HepG2 (cell line): ENCODE measurements around the gene GPS1. TPM values are rescaled to one million over a fixed set of nuclear protein-coding genes. Genes with fewer than 3 reads are reported as not detected.
A peak's percentile ranks its signal among the peaks of the same experiment; 100 is the strongest.

Source experiments
- ATF7 ChIP-seq, 2 experiments: fragments of 450-650 bp in 1 of 2; sonication (generic) in 1 of 2; formaldehyde crosslinking in 1 of 2; IDR thresholded peaks; 2 replicates each; pipeline versions ENCODE4 v1.4.0 to v1.6.1; 2016 to 2020; ENCODE audit warnings: antibody characterized with exemption in 1 of 2, mild to moderate bottlenecking in 1 of 2, missing genetic modification reagents in 1 of 2
- CBX5 ChIP-seq: sonication (generic); formaldehyde crosslinking; IDR thresholded peaks from 2 replicates; pipeline ENCODE4 v1.4.0; 2020; ENCODE audit warnings: missing genetic modification reagents, borderline replicate concordance
- CENPX ChIP-seq: sonication (generic); formaldehyde crosslinking; IDR thresholded peaks from 2 replicates; pipeline ENCODE4 v1.9.0; 2021; ENCODE audit warnings: mild to moderate bottlenecking, missing genetic modification reagents, moderate library complexity
- EED ChIP-seq: sonication (generic); formaldehyde crosslinking; IDR thresholded peaks from 2 replicates; pipeline ENCODE4 v1.5.0; 2020; ENCODE audit warnings: mild to moderate bottlenecking, missing genetic modification reagents
- GTF2F1 ChIP-seq: fragments of 150-350 bp; IDR thresholded peaks from 2 replicates; pipeline ENCODE4 v1.6.1; 2014; ENCODE audit warnings: low read length
- HNRNPLL ChIP-seq: fragments of 200-400 bp; formaldehyde crosslinking; IDR thresholded peaks from 2 replicates; pipeline ENCODE4 v1.6.1; 2017; ENCODE audit warnings: mild to moderate bottlenecking, low read depth, low read length; ENCODE audit not compliant: poor library complexity, severe bottlenecking
- HOXA9 ChIP-seq: sonication (generic); formaldehyde crosslinking; IDR thresholded peaks from 2 replicates; pipeline ENCODE4 v1.8.1; 2022; ENCODE audit warnings: missing genetic modification reagents, mild to moderate bottlenecking, moderate library complexity, borderline replicate concordance
- NCOA1 ChIP-seq: sonication (generic); formaldehyde crosslinking; IDR thresholded peaks from 2 replicates; pipeline ENCODE4 v1.9.0; 2021; ENCODE audit warnings: missing genetic modification reagents
- PAF1 ChIP-seq: IDR thresholded peaks from 2 replicates; pipeline ENCODE4 v1.6.1; 2016; ENCODE audit warnings: missing genetic modification reagents, missing compliant biosample characterization
- PHF20 ChIP-seq: sonication (generic); formaldehyde crosslinking; IDR thresholded peaks from 2 replicates; pipeline ENCODE4 v1.5.0; 2020; ENCODE audit warnings: mild to moderate bottlenecking, missing genetic modification reagents
- TMF1 ChIP-seq: sonication (generic); formaldehyde crosslinking; IDR thresholded peaks from 2 replicates; pipeline ENCODE4 v1.8.1; 2022; ENCODE audit warnings: low read depth, missing genetic modification reagents
- TOPORS ChIP-seq: sonication (generic); formaldehyde crosslinking; IDR thresholded peaks from 2 replicates; pipeline ENCODE4 v1.8.0; 2023; ENCODE audit warnings: mild to moderate bottlenecking, missing genetic modification reagents
- ZBTB20 ChIP-seq: sonication (generic); formaldehyde crosslinking; IDR thresholded peaks from 2 replicates; pipeline ENCODE4 v1.8.1; 2023; ENCODE audit warnings: missing genetic modification reagents, low read depth, mild to moderate bottlenecking, borderline replicate concordance
- ZFY ChIP-seq: sonication (generic); formaldehyde crosslinking; IDR thresholded peaks from 2 replicates; pipeline ENCODE4 v1.4.0; 2020; ENCODE audit warnings: missing genetic modification reagents
- ZKSCAN1 ChIP-seq: fragments of 150-350 bp; IDR thresholded peaks from 2 replicates; pipeline ENCODE4 v1.6.1; 2014; ENCODE audit warnings: low read length
- ZNF431 ChIP-seq: sonication (generic); formaldehyde crosslinking; IDR thresholded peaks from 2 replicates; pipeline ENCODE4 v1.9.0; 2022; ENCODE audit warnings: missing genetic modification reagents, low read depth, mild to moderate bottlenecking, borderline replicate concordance
- ZNF569 ChIP-seq: sonication (generic); formaldehyde crosslinking; IDR thresholded peaks from 2 replicates; pipeline ENCODE4 v1.5.0; 2020; ENCODE audit warnings: mild to moderate bottlenecking, missing genetic modification reagents, moderate library complexity, borderline replicate concordance
- ZNF703 ChIP-seq: sonication (generic); formaldehyde crosslinking; IDR thresholded peaks from 2 replicates; pipeline ENCODE4 v1.5.1; 2020; ENCODE audit warnings: missing genetic modification reagents, mild to moderate bottlenecking, moderate library complexity, borderline replicate concordance
- ZNF788 ChIP-seq: sonication (generic); formaldehyde crosslinking; IDR thresholded peaks from 2 replicates; pipeline ENCODE4 v1.5.0; 2020; ENCODE audit warnings: mild to moderate bottlenecking, missing genetic modification reagents, borderline replicate concordance
- ZNF841 ChIP-seq: sonication (generic); formaldehyde crosslinking; IDR thresholded peaks from 2 replicates; pipeline ENCODE4 v1.8.1; 2023; ENCODE audit warnings: missing genetic modification reagents, borderline replicate concordance
- ZXDC ChIP-seq: sonication (generic); formaldehyde crosslinking; IDR thresholded peaks from 2 replicates; pipeline ENCODE4 v1.5.0; 2020; ENCODE audit warnings: mild to moderate bottlenecking, missing genetic modification reagents
- polyA plus RNA-seq, 8 experiments: library from polyadenylated mRNA; depleted of rRNA in 3 of 8; stranded (reverse) in 7 of 8; unstranded in 1 of 8; fragments of >200 nt; fragmentation: Illumina TruSeq in 4 of 8; extraction: Trizol in 4 of 8; gene quantifications; 2 replicates each; pipeline versions ENCODE4 v1.2.1 to v1.2.3, GENCODE V29; 2011 to 2016; ENCODE audit warnings: low read depth in 4 of 8, missing spikeins in 1 of 8, mixed read lengths in 1 of 8; ENCODE audit not compliant: insufficient read depth in 1 of 8
- total RNA-seq, 5 experiments: library from RNA; depleted of rRNA; stranded (reverse); fragments of >200 nt; fragmentation: Illumina TruSeq; extraction: Trizol; gene quantifications; 2 replicates each; pipeline ENCODE4 v1.2.3, GENCODE V29; 2016; ENCODE audit warnings: low read depth in 1 of 5
- TF ChIP-seq, protein P1 (sequence below): sonication (generic); formaldehyde crosslinking; IDR thresholded peaks from 2 replicates; pipeline ENCODE4 v1.5.0; 2020; ENCODE audit warnings: mild to moderate bottlenecking, missing genetic modification reagents
- TF ChIP-seq, protein P2 (sequence below): sonication (generic); formaldehyde crosslinking; IDR thresholded peaks from 2 replicates; pipeline ENCODE4 v1.5.0; 2020; ENCODE audit warnings: missing genetic modification reagents

Gene GPS1
- total and polyA plus RNA-seq, 2 of the 13 experiments (the other 11 are each of a cell fraction or from before 2014, with no cell fraction given): 124 to 128 TPM

DNA sequence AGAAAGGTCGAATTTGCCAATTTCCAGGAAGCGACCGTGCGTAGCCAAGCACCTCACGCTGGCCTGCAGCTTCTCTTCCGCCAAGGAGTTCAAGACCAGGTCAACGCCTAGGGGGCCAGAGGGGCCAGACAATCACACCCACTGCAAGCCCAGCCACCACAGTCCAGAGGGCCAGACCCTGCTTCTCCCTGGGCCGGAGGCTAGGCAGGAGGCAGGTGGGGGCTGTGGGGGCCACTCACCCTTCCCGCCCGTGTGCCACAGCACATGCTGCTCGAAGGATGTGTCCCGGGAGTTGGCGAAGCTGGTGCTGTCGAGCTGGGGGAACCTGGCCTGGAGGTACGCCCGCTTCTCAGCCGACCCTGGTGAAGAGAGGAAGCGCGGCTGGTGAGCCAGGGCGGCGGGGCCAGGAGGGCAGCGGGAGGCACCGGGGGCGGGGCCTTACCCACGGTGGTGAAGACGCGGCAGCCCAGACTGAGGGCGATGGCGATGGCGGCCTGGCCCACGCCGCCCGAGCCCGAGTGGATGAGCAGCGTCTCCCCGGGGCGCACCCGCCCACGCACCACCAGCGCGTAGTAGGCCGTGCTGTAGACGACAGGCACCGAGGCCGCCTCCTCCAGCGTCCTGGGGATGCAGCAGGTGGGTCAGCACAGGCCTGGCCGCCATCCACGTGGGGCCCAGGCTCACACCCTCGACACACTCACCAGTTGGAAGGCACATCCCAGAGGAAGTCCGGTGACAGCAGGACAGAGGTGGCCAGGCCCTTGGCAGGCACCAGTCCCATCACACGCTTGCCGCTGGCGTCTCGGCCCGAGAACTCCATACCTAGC is 32.0 kb downstream of the GPS1 start (continued):
- TF ChIP-seq TOPORS (CRISPR knock-in tag): 0 out of 2 replicates have a peak, but pooled peaks have one; percentile 20
- no peak for TF ChIP-seq HNRNPLL
- TF ChIP-seq ZNF788 (CRISPR knock-in tag): 0 out of 2 replicates have a peak, but pooled peaks have one; percentile 8
- no peak for TF ChIP-seq ZXDC (CRISPR knock-in tag)
- TF ChIP-seq HOXA9 (CRISPR knock-in tag): 0 out of 2 replicates have a peak, but pooled peaks have one; percentile 25
- TF ChIP-seq ZKSCAN1: peak; percentile 79
- TF ChIP-seq ATF7 (IDR thresholded peaks at IDR 0.05): no peak
- peak; percentile 23; the same call in 1 of the 2 replicates for TF ChIP-seq ATF7 (CRISPR knock-in tag; IDR thresholded peaks at IDR 0.05)
- TF ChIP-seq ZNF569 (CRISPR knock-in tag): no peak
- TF ChIP-seq EED: 0 out of 2 replicates have a peak, but pooled peaks have one; percentile 23
- peak; percentile 32; the same call in 1 of the 2 replicates for TF ChIP-seq TMF1 (CRISPR knock-in tag)
- TF ChIP-seq PHF20 (CRISPR knock-in tag): no peak
- no peak for TF ChIP-seq NCOA1 (CRISPR knock-in tag)
- no peak; the same call in 1 of the 2 replicates for TF ChIP-seq ZFY (CRISPR knock-in tag)
- TF ChIP-seq PAF1: peak; percentile 33; the same call in 1 of the 2 replicates
- TF ChIP-seq, protein P1, sequence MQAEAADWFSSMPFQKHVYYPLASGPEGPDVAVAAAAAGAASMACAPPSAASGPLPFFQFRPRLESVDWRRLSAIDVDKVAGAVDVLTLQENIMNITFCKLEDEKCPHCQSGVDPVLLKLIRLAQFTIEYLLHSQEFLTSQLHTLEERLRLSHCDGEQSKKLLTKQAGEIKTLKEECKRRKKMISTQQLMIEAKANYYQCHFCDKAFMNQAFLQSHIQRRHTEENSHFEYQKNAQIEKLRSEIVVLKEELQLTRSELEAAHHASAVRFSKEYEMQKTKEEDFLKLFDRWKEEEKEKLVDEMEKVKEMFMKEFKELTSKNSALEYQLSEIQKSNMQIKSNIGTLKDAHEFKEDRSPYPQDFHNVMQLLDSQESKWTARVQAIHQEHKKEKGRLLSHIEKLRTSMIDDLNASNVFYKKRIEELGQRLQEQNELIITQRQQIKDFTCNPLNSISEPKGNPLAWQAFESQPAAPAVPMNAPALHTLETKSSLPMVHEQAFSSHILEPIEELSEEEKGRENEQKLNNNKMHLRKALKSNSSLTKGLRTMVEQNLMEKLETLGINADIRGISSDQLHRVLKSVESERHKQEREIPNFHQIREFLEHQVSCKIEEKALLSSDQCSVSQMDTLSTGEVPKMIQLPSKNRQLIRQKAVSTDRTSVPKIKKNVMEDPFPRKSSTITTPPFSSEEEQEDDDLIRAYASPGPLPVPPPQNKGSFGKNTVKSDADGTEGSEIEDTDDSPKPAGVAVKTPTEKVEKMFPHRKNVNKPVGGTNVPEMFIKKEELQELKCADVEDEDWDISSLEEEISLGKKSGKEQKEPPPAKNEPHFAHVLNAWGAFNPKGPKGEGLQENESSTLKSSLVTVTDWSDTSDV (CRISPR knock-in tag): no peak
- TF ChIP-seq GTF2F1: no peak
- no peak for TF ChIP-seq ZNF703 (CRISPR knock-in tag)
- TF ChIP-seq CBX5: no peak
- TF ChIP-seq ZBTB20 (CRISPR knock-in tag): no peak
- no peak for TF ChIP-seq ZNF431 (CRISPR knock-in tag)
- no peak for TF ChIP-seq CENPX (CRISPR knock-in tag)
- TF ChIP-seq, protein P2, sequence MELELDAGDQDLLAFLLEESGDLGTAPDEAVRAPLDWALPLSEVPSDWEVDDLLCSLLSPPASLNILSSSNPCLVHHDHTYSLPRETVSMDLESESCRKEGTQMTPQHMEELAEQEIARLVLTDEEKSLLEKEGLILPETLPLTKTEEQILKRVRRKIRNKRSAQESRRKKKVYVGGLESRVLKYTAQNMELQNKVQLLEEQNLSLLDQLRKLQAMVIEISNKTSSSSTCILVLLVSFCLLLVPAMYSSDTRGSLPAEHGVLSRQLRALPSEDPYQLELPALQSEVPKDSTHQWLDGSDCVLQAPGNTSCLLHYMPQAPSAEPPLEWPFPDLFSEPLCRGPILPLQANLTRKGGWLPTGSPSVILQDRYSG (CRISPR knock-in tag): no peak
- TF ChIP-seq ZNF841: no peak
